HCT116 (cell line): ENCODE measurements around the gene COBL.

ENCODE experiments used
- CTCF ChIP-seq, 3 experiments: fragments of 200-600 bp in 1 of 3; sonication (generic) in 1 of 3; IDR thresholded peaks in 2 of 3; conservative IDR thresholded peaks in 1 of 3; 2 replicates each; pipeline ENCODE4 v1.5.1; 2012 to 2017; ENCODE audit warnings: low read depth in 2 of 3, low read length in 2 of 3, antibody characterized with exemption in 1 of 3, borderline replicate concordance in 1 of 3, control low read depth in 1 of 3, mild to moderate bottlenecking in 1 of 3, mixed read lengths in 1 of 3, mixed run types in 1 of 3, moderate library complexity in 1 of 3; ENCODE audit not compliant: insufficient read depth in 1 of 3
- EGR1 ChIP-seq: IDR thresholded peaks from 2 replicates; pipeline ENCODE4 v1.6.1; 2012; ENCODE audit warnings: low read depth
- MAX ChIP-seq: IDR thresholded peaks from 2 replicates; pipeline ENCODE4 v1.6.1; 2012
- POLR2A ChIP-seq: IDR thresholded peaks from 2 replicates; pipeline ENCODE4 v1.7.0; 2011; ENCODE audit warnings: borderline replicate concordance; ENCODE audit not compliant: insufficient read depth, insufficient read length; ENCODE audit errors: extremely low read depth
- RAD21 ChIP-seq: IDR thresholded peaks from 2 replicates; pipeline ENCODE4 v1.6.1; 2012; ENCODE audit warnings: low read depth, mild to moderate bottlenecking

- TF ChIP-seq EGR1 (no peak), CTCF (IDR thresholded peaks at IDR 0.05 in 2 of 3, conservative IDR thresholded peaks at IDR 0.05 in 1 of 3; ENCODE audit: borderline replicate concordance in 1 of 3, insufficient read depth in 1 of 3, low read depth in 2 of 3, low read length in 2 of 3) (no peak), POLR2A (no peak), RAD21 (no peak), MAX (no peak)
Measured at GRCh38 chr7:51188987-51189386, 127.6 kb downstream of the COBL start.
